ENCODE data around the gene PAK5.

Gene PAK5

GRCh38 chr20:9506964-9507369, 331.9 kb downstream of the PAK5 start:
- no peak for DNase-seq (ENCODE audit: low spot score in 2 of 2)
- Histone ChIP-seq H3K4me3 (no peak overlapping the region), H3K4me1 (no peaks in the 10 kb centered on the region), H3K9me3 (no peaks in the 10 kb centered on the region), H3K27me3 (ENCODE audit: low read depth) (peaks cover 30% of the 10 kb centered on the region), H3K36me3 (replicated peaks) (no peaks in the 10 kb centered on the region)
- in situ Hi-C loops (cut with MboI; ENCODE audit: low sequenced_read_pairs) = no loop called here

DNA sequence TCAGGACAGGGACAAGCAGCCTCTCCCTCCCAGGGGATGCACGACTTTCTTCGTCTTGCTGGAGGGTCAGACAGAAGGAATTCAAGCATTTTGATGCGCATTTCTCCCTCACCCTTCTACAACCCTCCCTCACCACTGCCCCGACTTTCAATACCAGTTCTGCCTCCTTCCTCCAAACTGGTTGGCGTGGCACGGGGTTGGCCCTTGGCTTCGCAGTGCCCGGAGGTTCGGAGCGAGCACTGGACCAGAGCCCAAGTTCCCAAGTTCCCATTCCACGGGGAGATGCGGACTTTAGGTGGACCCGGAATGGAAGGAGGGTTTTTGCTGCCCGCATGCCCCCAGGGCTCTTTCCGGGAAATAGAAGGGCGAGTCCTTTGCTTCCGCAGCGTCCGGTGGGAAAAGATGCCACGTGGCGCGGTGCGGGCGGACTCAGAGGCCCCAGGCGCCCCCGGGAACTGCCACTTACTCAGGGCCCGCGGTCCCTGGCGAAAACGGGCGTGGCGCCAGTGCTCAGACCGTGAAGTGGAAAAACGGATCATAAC, 332.5 kb downstream of the PAK5 start:
- in situ Hi-C loops (cut with MboI; ENCODE audit: low sequenced_read_pairs) = no loop called here
- H3K36me3 ChIP-seq (replicated peaks) = no peaks in the 10 kb centered on the region
- no peaks in the 10 kb centered on the region for H3K4me1 ChIP-seq
- no peaks in the 10 kb centered on the region for H3K9me3 ChIP-seq
- H3K27me3 ChIP-seq (ENCODE audit: low read depth) = peaks cover 24% of the 10 kb centered on the region
- DNase-seq (ENCODE audit: low spot score in 2 of 2) = no peak
- no peak overlapping the region for H3K4me3 ChIP-seq

- Histone ChIP-seq H3K4me3 (no peak overlapping the region), H3K36me3 (replicated peaks) (no peaks in the 10 kb centered on the region), H3K4me1 (no peaks in the 10 kb centered on the region), H3K9me3 (no peaks in the 10 kb centered on the region), H3K27me3 (ENCODE audit: low read depth) (peaks cover 5% of the 10 kb centered on the region; the same call in 1 of the 2 replicates)
- no peak for DNase-seq (ENCODE audit: low spot score in 2 of 2)
- in situ Hi-C loops (cut with MboI; ENCODE audit: low sequenced_read_pairs) = no loop called here
Measured at GRCh38 chr20:9503526-9504245, 335.2 kb downstream of the PAK5 start.

GRCh38 chr20:9501473-9501872, 337.4 kb downstream of the PAK5 start:
- Histone ChIP-seq H3K4me3 (no peak overlapping the region), H3K36me3 (replicated peaks) (no peaks in the 10 kb centered on the region), H3K4me1 (no peaks in the 10 kb centered on the region), H3K27me3 (ENCODE audit: low read depth) (no peaks in the 10 kb centered on the region), H3K9me3 (no peaks in the 10 kb centered on the region)
- in situ Hi-C loops (cut with MboI; ENCODE audit: low sequenced_read_pairs) = no loop called here
- no peak for DNase-seq (ENCODE audit: low spot score in 2 of 2)

DNA sequence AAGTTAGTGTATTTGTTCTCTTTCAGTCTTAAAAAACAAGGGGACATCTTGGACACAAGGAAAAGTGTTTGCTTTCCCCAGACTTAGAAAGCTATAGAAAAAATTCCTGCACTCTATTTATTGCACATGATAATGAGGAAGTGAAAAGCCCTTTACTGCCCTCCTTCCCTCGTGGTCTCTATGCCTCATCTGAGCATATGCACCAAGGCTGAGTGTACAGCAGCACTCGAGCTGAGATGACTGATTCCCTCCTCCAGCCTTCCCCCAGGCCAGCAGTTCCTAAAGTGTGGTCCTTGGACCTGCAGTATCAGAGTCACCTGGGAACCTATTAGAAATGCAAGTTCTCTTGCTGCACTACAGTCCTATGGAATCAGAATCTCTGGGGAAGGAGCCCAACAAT, 338.8 kb downstream of the PAK5 start:
- no peaks in the 10 kb centered on the region for H3K27me3 ChIP-seq (ENCODE audit: low read depth)
- in situ Hi-C loops (cut with MboI; ENCODE audit: low sequenced_read_pairs) = no loop called here
- H3K4me3 ChIP-seq = no peak overlapping the region
- no peaks in the 10 kb centered on the region for H3K36me3 ChIP-seq (replicated peaks)
- no peak for DNase-seq (ENCODE audit: low spot score in 2 of 2)
- H3K4me1 ChIP-seq = no peaks in the 10 kb centered on the region
- no peaks in the 10 kb centered on the region for H3K9me3 ChIP-seq

DNA sequence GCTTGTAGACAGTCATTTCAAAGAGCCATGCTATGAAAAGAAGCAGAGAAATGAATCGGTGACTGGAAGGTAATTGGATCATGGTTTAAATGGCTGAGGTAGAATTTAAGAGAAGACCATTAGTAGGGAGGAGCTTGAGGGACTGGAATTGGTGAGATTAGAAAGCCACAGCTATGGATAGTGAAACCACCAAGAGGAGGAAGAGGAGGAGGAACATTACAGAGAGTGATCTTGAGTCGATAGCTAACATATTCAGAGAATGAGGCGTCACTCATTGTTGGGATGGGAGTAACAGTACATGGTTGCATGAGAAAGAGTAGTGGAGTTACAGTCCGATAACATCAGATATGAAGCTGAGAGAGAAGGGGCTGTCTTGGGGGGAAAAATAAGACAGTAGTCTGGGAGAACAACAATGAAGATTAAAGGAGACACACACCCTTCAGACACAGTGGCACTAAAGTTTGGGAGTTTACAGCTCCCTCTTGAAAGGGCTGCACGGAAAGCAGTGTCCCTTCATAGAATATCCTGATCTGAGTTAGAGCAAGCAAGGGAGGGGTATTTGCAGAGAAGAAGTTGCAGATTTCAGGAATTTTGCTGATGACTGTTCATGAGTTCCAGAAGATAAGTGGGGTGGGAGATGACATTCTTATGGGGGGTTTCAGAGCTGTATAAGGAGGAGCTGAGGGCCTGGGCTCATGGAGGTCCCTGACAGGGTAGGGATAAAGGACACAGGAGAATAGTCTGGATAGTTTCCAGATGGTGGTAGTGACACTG, 339.6 kb downstream of the PAK5 start:
- H3K4me3 ChIP-seq = no peak overlapping the region
- no peak for DNase-seq (ENCODE audit: low spot score in 2 of 2)
- no peaks in the 10 kb centered on the region for H3K9me3 ChIP-seq
- H3K36me3 ChIP-seq (replicated peaks) = no peaks in the 10 kb centered on the region
- H3K4me1 ChIP-seq = no peaks in the 10 kb centered on the region
- no peaks in the 10 kb centered on the region for H3K27me3 ChIP-seq (ENCODE audit: low read depth)
- in situ Hi-C loops (cut with MboI; ENCODE audit: low sequenced_read_pairs) = no loop called here

GRCh38 chr20:9498322-9498721, 340.6 kb downstream of the PAK5 start:
- H3K4me3 ChIP-seq = no peak overlapping the region
- H3K4me1 ChIP-seq = no peaks in the 10 kb centered on the region
- in situ Hi-C loops (cut with MboI; ENCODE audit: low sequenced_read_pairs) = no loop called here
- no peaks in the 10 kb centered on the region for H3K27me3 ChIP-seq (ENCODE audit: low read depth)
- DNase-seq (ENCODE audit: low spot score in 2 of 2) = no peak
- H3K36me3 ChIP-seq (replicated peaks) = no peaks in the 10 kb centered on the region
- no peaks in the 10 kb centered on the region for H3K9me3 ChIP-seq

GRCh38 chr20:9496155-9496554, 342.7 kb downstream of the PAK5 start:
- DNase-seq (ENCODE audit: low spot score in 2 of 2) = no peak
- Histone ChIP-seq H3K4me1 (no peaks in the 10 kb centered on the region), H3K36me3 (replicated peaks) (no peaks in the 10 kb centered on the region), H3K4me3 (no peak overlapping the region), H3K27me3 (ENCODE audit: low read depth) (no peaks in the 10 kb centered on the region), H3K9me3 (no peaks in the 10 kb centered on the region)
- in situ Hi-C loops (cut with MboI; ENCODE audit: low sequenced_read_pairs) = no loop called here

- H3K36me3 ChIP-seq (replicated peaks) = no peaks in the 10 kb centered on the region
- H3K9me3 ChIP-seq = no peaks in the 10 kb centered on the region
- H3K4me3 ChIP-seq = no peak overlapping the region
- no peaks in the 10 kb centered on the region for H3K27me3 ChIP-seq (ENCODE audit: low read depth)
- no peaks in the 10 kb centered on the region for H3K4me1 ChIP-seq
- no peak for DNase-seq (ENCODE audit: low spot score in 2 of 2)
- in situ Hi-C loops (cut with MboI; ENCODE audit: low sequenced_read_pairs) = no loop called here
Measured at GRCh38 chr20:9495701-9496100, 343.2 kb downstream of the PAK5 start.

GRCh38 chr20:9493803-9494202, 345.1 kb downstream of the PAK5 start:
- peaks cover 2% of the 10 kb centered on the region; the same call in 1 of the 2 replicates for H3K27me3 ChIP-seq (ENCODE audit: low read depth)
- in situ Hi-C loops (cut with MboI; ENCODE audit: low sequenced_read_pairs) = no loop called here
- no peaks in the 10 kb centered on the region for H3K36me3 ChIP-seq (replicated peaks)
- no peaks in the 10 kb centered on the region for H3K9me3 ChIP-seq
- no peak overlapping the region for H3K4me3 ChIP-seq
- H3K4me1 ChIP-seq = no peaks in the 10 kb centered on the region
- no peak for DNase-seq (ENCODE audit: low spot score in 2 of 2)

- Histone ChIP-seq H3K4me1 (no peaks in the 10 kb centered on the region), H3K4me3 (no peak overlapping the region), H3K9me3 (no peaks in the 10 kb centered on the region), H3K27me3 (ENCODE audit: low read depth) (peaks cover 2% of the 10 kb centered on the region; the same call in 1 of the 2 replicates), H3K36me3 (replicated peaks) (no peaks in the 10 kb centered on the region)
- in situ Hi-C loops (cut with MboI; ENCODE audit: low sequenced_read_pairs) = no loop called here
- no peak for DNase-seq (ENCODE audit: low spot score in 2 of 2)
Measured at GRCh38 chr20:9492067-9492466, 346.8 kb downstream of the PAK5 start.

DNA sequence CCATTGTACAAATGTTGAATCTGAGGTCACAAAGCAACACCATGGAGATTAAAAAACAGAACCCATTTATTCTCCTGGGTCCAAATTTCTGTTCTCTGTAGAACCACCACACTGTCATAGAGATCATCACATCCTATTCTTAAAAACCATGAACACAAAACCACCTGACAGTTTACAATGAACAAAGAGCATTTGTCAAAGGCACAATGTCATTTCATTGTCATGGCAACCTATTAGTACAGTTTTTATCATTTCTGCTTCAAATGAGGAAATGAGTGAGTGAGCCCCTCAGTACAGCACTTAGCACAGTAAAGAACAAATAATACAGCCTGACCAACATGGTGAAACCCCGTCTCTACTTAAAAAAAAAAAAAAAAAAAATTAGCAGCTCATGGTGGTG, 347.6 kb downstream of the PAK5 start:
- Histone ChIP-seq H3K9me3 (no peaks in the 10 kb centered on the region), H3K4me1 (no peaks in the 10 kb centered on the region)
- in situ Hi-C loops (cut with MboI; ENCODE audit: low sequenced_read_pairs) = no loop called here

GRCh38 chr20:9490631-9491030, 348.2 kb downstream of the PAK5 start:
- in situ Hi-C loops (cut with MboI; ENCODE audit: low sequenced_read_pairs) = no loop called here
- Histone ChIP-seq H3K36me3 (replicated peaks) (no peaks in the 10 kb centered on the region), H3K4me1 (no peaks in the 10 kb centered on the region), H3K27me3 (ENCODE audit: low read depth) (peaks cover 2% of the 10 kb centered on the region; the same call in 1 of the 2 replicates), H3K9me3 (no peaks in the 10 kb centered on the region), H3K4me3 (no peak overlapping the region)
- no peak for DNase-seq (ENCODE audit: low spot score in 2 of 2)

More for the DNA sequence above, 347.6 kb downstream of the PAK5 start:
- H3K4me3 ChIP-seq = no peak overlapping the region
- H3K36me3 ChIP-seq (replicated peaks) = no peaks in the 10 kb centered on the region
- DNase-seq (ENCODE audit: low spot score in 2 of 2) = no peak
- H3K27me3 ChIP-seq (ENCODE audit: low read depth) = peaks cover 2% of the 10 kb centered on the region; the same call in 1 of the 2 replicates

GRCh38 chr20:9490161-9490560, 348.7 kb downstream of the PAK5 start:
- Histone ChIP-seq H3K4me3 (no peak overlapping the region), H3K36me3 (replicated peaks) (no peaks in the 10 kb centered on the region), H3K27me3 (ENCODE audit: low read depth) (peaks cover 4% of the 10 kb centered on the region; the same call in 1 of the 2 replicates), H3K4me1 (no peaks in the 10 kb centered on the region), H3K9me3 (no peaks in the 10 kb centered on the region)
- DNase-seq (ENCODE audit: low spot score in 2 of 2) = no peak
- in situ Hi-C loops (cut with MboI; ENCODE audit: low sequenced_read_pairs) = no loop called here
